HCEC 1CT (cell line): Measurements from ENCODE around the gene LTN1.
A peak's percentile ranks its signal among the peaks of the same experiment; 100 is the strongest.

Experiments
- DNase-seq: peaks from one replicate; pipeline ENCODE4 v3.0.0-alpha.2; 2017

LTN1 gene

DNA sequence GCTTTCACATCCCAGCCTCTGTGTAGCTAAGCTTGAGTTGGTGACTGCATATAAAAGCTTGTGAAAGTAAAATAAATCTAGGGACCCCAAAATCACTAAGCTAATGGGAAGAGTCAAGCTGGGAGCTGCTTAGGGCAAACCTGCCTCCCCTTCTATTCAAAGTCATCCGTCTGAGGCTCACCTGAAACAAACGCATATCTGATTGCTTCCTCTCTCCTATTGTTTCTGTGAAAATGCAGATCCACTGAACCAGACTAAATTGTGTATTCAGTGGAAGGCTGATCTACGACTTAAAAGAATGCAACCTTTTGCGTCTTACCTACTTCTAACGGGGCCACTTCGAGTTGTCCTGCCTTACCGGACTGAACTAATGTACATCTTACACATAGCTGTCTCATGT, 70.3 kb downstream of the LTN1 start:
- DNase-seq: no peak

DNA sequence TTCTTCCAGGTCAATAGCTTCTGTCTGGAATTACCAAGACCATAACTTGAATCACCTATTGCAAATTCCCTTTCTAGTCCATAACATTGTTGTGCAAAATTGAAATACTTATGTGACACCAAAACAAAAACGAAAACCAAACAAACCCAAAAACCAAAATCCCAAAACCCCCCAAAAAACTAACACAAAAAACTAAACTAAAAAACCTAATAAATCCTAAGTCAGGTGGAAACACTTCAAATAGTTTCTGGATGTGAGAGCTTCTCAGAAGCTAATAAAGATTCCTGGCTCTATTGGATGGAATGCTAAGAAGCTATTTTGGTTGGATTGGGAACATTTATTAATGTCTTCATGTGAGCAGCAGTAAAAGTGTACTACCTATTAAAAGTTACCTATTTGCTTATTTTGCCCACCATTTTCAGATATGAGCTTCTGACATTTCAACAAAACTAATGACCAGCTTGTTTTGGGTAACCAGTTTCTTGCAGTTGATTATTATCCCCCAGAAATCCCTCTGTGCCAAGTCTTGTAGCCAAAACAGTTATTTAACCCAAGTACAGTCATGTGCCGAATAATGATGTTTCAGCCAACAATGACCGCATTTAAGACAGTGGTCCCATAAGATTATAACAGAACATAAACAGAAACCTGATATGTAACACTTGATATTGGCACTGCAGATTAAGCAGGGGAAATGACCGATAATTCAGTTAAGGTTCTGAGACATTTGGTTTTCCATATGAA, 76.4 kb downstream of the LTN1 start:
- no peak for DNase-seq

DNA sequence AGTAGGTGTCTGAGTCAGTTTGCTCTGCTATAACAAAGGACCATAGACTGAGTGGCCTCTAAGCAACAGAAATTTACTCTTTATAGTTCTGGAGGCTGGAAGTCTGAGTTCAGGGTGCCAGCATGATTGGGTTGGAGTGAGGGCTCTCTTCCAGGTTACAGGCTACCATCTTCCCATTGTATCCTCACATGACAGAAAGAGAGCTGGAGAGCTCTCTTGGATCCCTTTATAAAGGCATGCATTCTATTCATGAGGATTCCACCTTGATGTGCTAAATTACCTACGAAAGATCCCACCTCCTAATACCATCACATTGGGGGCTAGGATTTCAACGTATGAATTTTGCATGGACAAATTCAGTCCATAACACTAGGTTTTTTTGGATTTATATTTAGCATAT, 79.6 kb downstream of the LTN1 start:
- no peak for DNase-seq

DNA sequence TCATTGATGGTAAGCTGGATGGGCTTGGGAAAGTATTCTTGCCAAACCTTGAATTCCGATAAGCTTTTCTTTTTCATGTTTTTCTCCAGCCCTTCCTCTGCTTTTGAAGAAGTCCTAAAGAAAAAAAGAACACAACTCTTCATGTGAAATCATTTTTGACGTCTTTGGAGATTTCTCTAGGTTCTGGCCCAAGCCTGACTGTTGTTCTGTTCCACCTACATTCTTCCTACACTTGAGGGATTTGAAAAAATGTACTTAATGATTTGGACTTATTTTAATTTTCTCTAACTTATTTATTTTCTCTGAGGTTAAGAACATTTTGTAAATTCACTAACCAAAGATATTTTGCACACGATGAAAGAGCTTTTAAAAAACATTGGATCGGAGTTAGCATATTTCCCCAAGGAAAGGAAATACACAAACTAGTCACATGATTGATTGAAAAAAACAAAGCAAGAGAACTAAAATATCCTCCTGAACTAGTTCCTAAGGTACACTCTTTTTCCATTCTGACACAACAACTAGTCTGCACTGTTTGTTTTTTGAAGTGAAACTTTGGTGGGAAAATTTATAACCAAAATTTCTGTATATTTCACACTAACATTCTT, 82.3 kb downstream of the LTN1 start:
- DNase-seq: no peak

DNA sequence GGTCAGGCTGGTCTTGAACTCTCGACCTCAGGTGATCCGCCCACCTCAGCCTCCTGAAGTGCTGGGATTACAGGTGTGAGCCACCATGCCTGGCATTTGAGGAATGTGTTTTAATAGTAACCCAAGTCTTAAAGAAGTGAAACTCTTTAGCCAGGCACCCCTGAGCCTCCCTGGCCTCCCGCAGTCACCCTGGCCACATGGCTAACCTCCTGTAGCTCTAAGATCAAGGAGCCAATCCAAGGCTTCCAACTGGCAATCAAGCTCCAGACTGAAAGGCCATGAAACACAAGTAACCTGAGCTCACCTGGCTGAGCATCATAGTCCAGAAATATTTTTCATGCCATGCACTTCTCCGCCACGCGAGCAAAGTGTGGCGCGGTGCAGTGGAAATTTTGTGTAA, 84.3 kb downstream of the LTN1 start:
- no peak for DNase-seq

DNA sequence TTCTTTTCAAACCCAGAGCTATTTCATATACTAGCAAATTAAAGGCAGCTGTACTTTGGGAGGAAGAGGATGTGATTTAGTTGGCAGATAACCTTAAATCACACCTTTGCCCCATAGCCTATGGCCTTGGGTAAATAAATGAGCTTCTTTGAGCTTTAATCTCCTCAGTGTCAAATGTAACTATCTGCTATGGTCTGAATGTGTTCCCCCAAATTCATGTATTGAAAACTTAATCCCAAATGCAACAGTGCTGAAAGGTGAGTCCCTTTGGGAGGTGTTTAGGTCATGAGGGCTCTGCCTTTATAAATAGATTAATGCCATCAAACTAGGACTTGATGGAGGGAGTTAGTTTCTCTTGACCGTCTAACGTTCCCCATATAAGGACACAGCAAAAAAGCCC, 85.8 kb downstream of the LTN1 start:
- no peak for DNase-seq

DNA sequence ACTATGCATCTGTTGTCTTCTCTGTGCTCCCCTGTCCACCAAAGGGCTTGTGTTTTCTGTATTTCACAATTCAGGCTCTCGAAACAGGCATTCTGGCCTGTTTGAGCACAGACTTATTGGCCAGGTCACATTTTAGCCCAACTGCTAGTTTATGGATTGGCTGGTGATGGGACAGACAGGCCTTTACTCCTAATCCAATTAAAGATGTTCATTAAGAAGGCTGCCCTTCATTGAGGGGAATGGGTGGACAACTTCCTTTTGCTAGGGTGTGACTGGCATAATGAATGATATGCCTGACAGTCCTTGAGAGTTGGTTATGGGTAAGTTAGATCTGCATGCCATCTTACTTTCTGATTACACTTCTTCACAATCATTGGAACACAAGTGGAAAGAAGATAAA, 86.4 kb downstream of the LTN1 start:
- DNase-seq: no peak

DNA sequence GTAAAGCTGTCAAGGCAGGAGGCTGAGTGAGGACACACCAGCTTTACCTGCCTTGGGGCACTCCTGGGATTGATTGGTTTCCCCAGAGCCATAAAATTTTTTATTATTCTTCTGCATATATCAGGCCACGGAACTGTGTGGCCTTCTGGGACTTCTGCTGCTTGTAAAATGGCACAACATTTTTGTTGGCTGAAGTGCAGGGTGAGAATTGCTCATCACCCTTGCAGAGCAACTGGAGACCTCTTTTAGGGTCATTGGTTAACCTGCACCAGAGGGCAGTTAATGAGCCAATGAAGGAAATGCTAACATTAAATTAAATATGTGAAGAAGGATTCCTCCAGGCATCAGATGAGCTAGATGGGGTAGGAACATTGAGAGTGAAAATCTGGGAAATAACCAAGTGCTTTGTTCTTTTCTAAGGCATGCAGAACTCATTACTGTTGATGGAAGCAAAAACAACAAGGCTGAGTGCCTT, 87.7 kb downstream of the LTN1 start:
- no peak for DNase-seq

DNA sequence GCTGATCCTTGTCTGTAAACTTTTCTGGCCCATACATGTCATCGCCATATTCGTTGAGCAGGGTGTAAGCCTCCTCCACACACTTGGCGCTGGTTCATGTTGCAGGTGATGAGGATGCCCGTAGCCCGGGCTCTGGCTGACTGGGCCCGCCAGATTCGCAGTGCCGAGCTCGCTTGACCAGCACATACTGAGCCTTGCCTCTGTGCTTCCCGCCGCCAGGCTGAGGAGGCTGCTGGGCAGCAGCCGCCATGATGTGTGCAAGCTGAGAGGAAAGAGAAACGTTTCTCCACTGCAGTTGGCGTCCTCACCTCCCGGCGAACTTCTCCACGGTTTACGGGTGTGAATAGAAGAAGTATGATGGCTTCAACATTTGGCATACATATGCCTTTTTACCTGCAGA, 89.2 kb downstream of the LTN1 start:
- no peak for DNase-seq

DNA sequence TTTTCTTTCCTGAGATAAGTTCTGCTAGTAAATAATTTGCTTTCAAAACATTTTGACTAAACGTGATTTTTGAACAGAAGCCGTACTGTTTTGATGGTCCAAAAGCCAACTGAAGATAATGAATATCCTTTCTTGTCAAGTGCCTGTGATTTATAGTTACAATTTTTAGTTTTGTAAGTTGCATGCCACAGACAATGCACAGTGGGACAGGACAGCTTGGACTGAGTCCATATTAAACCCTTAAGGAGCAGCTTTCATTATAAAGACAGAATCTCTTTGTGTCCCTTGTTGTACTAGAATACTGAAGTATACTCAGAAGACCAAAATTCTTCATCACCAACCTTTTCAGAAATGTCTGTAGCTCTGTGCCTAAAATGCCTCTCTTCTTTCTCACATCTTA, 92.2 kb downstream of the LTN1 start:
- DNase-seq: no peak

DNA sequence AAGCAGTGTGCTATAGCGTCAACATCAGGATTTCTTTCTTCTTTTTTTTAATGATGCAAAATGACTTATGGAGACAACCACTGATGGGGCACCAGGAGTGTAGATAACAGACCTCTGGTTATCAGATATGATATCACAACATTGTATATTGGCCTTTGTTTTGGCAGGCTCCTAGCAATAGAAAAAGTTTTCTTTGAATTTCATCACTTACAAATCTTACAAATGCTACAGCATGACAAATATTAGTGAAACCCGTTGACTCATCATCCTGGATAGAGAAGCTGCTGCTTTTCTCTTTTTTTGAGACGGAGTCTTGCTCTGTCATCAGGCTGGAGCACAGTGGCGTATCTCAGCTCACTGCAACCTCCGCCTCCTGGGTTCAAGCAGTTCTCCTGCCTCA, 92.9 kb downstream of the LTN1 start:
- peak; percentile 54 for DNase-seq

DNA sequence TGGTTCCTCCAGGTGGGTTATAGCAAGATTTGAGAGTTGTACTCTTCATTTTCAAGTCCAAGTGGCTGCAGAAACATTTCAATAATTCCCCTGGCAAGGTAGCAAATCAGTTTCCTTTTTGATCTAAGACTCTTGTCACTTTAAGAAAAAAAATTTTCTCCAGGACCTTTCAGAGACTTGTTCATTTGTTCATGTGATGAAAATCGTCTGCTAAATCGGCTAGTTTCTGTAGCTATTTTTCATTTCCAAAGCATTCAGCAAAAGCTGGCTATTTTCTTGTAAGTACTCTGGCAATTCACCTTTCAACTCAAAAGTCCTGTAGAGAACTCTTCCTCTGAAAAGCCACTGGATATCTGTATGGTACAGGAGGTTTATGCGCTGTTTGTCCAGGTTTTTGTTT, 93.5 kb downstream of the LTN1 start:
- DNase-seq: no peak

DNA sequence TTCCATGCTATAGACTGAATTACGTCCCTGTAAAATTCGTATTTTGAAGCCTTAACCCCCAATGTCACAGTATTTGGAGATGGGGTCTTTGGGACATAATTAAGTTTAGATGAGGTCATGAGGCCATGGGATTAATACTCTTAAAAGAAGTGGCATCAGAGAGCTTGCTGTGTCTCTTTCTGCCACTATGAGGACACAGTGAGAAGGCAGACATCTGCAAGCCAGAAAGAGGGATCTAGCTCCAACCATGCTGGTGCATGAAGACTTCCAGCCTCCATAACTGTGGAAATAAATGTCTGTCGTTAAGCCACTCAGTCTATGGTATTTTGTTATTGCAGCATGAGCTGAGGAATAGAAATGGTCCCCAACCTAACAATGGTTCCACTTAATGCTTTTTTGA, 99.0 kb downstream of the LTN1 start:
- DNase-seq: no peak

DNA sequence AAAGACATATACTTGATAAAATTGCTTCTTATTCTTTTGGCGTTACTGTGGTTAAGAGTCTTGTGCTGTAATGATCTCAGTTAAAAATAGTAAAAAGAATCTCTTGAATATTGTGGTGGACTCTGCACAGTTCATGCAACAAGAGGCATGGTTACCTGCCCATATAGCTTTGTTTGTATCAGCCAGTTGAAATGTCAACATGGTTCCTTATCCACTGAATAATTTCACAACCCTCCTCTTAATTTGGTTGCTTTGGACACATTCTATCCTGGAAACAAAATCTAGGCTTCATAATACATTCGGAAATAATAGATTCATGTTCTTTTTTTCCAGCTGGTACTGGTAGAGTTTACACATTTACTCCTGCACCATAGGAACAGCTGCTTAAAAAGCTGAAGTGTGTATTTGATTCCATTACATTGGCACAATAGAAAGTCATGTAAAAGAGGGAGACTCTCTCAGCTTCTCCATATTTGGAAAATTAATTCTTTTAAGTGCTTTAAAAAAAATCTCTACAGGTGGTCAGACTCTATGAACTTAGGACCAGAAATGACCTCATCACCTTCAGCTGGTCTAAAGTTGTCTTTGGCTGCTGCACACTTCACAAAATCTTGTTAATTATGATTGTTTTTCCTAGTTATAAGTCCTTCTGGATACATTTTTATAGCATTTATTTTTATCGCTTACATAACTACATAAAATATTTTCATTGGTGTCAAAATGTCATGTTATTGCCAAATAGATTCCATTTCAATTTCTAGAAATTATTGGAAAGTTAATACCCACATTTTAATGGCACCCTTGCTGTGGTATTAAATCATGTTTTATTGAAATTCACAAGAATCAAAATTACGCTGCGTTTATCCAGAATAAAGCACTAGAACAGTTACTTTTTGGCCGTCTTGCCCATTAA, 100.2 kb downstream of the LTN1 start:
- DNase-seq: no peak

DNA sequence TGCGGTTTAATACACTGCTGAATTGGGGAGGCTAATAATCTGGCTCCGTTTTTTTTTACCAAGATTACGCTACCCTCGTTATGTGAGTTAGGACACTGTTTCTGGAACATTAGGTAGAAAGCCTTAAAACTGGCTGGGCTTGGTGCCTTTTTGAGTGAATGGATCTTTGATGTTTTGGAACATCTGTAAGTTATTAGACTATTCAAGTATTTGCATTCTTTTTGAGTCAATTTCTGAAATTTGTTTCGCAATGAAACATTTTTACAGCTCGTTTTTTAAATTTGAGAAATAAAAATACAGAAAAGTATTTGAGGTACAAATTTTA, 106.9 kb downstream of the LTN1 start:
- no peak for DNase-seq

DNA sequence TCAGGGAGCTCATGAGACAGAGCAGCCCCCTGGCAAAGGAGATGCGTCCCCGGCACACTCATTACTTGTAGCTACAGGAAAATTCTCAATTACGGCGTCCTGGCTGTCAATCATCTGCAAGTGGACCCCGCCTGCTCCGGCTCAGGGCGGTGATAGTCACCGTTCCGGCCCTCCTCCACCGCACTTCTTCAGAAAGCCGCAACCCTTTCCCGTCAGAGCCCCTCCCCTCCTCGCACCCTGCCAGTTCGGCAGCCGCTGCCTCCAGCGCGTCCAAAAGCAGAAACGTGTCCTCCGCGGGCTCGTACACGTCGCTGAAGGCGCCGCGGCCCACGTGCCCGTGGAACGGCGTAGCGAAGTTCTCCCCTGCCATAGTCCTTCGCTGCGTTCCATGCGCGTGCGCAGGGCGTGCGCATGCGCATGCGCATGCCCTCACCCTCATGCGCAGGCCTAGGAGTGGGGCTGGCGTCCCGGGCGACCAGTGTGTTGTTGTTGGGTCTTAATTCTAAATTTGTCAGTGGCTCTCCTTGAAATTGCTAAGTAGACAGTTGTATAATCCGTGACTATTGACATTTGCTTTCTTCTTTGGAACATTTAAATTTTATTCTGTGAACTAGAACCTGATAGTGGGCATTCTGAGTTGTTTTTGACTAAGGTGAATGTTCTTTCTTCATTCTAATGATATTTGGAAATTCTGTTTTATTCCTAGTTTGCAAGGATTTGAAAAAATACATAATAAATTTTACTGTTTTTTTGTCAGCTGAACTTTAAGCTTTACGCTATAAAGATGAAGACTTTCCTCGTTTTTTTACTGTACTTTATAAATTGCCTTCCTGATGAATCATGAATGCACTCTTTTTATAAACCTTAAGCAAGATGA, 107.5 kb downstream of the LTN1 start:
- DNase-seq: peak; percentile 89

DNA sequence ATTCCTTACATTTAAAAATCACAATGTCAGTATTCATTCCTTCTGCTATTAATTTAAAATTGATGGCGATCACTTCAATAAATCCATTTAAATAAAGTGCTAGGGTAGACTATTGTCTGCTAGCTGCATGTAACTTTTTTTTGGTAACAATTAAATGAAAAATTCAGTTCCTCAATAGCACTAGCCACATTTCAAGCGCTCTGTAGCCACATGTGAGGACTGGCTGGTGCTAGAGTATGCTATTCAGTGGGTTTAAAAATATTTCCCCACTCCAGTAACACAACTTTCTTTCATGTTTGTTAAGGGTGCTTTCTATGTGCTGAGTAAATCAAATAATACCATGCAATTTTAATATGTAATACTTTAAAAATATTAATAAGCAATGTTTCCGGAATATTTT, 108.2 kb downstream of the LTN1 start:
- DNase-seq: no peak

DNA sequence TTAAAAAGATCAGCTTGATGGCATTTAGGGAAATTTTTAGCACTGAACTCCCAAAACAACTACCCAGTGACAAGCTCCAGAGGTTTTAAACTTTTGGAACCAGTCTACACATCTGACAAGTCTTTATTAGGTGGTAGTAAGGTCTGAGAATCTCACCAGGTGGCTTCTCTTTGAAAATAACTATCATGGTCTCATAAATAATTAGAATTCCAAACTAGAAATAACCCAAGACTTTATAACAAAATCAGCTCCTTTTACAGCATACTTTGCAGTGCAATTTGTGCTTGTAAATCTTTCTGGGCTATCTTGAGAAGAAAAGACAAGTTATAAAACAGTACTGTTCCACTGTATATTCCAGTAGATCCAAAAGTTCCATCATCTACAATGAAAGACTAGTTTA, 108.7 kb downstream of the LTN1 start:
- DNase-seq: no peak

DNA sequence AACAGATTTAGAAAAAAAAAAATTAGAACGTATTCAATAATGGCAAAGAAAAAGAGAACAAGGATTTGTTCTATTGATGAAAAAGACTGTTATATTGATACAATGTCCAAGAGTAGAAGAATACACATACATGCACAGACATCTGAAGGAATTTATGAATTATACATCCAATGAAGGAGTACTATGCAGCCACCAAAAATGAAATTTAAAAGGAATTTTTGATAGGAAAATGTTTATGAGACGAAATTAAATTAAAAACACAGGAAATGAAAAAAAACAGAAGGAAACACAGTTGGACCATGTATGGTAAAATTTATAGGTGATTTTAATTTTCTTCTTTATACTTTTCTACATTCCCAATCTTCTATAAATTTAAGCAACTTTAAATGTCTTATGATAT, 110.3 kb downstream of the LTN1 start:
- DNase-seq: no peak
